NCI-H1417 (cell line): ENCODE results near the gene ANKRD60.

ENCODE experiments used
- DNase-seq, 3 experiments: peaks; one replicate each; lab custom pipeline; 2025; lab: John Stamatoyannopoulos, UW

Gene ANKRD60

DNA sequence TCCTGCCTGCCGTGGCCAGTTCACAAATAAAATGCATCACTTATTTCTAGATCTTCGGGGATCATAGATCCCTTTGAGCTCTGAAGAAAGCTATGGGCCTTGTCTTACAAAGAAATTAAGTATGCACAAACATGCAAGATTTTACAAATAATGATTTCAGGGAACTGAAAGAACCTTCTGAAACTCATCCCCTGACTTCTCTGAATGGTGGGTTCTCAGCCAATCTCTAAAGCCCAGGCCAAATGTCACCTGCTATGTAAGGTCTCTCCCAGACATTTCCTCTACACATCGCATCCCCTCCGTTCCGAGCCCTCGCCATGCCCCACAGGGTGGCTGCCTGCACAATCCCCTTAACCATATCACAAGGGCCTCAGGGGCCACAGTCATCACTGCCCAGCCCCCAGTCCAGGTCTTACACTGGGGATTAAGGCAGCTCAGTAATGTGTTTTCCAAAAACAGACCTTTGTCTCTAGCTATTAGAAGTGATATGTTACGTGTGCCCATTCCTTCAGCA lies 16.1 kb upstream of the ANKRD60 start:
- DNase-seq = no peak

DNA sequence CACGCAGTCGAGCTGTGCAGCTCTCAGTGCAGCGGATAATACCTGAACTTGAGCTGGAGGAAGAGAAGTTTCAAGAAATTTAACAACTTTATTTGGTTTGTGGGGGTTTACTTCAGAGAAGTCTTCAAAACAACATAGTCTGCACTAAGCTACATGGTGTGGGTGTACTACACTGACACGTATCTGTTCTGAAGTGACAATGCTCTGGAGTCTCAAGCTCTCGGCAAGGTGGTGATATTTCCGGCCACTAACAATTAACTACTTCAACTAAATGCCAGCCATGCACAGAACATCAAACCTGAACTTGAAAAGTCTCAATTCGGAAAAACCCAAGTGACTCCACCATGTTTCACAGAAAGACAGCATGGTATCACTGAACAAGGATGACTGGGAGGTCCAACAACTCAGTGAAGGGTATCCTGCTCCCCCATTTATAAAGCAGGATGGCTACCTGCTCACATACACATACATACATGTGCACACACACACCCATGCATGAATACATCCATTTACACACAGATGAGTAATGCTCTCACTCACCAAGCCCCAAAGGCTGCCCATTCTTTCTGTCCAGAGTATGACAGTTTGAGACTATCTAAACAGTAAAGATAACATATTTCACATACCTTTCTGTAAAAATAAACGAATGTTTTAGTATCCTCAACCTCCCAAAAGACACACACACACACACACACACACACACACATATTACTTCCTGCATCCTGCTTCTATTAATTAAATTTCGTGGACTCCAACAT lies 15.4 kb upstream of the ANKRD60 start:
- DNase-seq = no peak

DNA sequence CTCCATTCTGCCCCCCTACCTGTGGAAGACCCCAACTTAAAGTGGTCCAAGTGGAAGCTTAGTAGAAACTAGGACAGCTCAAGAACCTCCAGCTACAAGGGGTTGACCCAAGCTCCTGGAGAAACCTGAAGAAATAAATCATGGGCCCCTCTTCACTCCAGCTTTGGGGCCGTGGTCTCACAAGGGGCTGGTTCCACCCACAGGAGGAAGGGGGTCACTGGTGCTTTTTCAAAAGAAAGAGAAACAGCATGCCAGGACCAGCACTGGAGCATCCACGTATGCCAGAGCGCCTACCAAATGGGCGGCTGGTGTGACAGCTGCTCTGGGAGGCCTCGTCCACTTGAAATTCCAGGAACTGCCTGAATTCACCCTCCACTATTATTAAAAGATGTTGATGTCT lies 14.4 kb upstream of the ANKRD60 start:
- no peak for DNase-seq

DNA sequence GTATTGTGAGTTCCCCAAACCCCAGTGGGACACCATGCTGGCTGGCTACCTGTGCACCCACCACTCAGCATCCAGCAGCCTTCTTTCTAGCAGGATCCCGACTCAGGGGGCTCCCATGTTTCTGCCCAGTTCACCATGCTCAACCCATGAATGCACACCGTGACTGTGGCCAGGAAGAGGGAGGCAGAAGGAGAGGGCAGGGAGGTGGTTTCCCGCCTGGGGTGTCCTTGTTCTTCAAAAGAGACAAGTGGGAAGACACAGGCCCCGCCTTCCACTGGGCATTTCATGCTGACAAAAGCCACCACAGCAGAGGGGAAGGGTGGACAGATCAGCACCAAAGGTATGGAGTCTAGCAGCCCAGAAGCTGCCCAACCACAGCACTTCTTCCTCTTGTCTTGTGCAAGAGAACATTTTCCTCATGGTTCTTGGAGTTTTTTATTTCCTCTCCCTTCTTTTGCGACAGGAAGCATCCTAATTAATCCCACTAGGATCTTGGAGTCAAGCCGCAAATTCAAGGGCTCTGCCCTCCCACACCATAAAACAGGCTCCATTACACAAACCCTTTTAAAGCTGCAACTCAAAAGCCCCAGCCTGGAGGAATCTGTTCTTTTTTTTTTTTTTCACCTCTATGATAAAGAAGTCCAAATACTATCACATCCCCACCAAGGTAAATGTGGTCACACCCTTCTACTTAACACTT lies 13.5 kb upstream of the ANKRD60 start:
- no peak for DNase-seq

DNA sequence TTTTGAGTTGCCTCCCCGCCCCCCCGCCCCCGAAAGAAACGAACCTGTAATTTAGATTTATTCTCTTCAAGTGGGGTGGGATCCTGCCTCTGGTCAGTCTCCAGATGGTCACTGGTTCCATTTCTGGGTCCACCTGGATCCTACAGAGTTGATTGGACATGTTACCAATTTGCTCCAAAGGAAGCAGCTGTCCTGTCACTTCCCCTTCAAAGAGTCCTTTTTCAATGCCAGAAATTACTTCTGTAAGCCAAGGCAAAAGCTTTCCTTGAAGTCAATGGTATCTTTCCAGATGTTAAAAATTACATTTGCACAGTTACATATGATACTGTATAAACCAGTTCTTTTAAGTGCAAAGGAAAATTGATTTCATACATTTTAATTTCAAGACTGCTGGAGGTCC lies 12.0 kb upstream of the ANKRD60 start:
- DNase-seq = no peak

DNA sequence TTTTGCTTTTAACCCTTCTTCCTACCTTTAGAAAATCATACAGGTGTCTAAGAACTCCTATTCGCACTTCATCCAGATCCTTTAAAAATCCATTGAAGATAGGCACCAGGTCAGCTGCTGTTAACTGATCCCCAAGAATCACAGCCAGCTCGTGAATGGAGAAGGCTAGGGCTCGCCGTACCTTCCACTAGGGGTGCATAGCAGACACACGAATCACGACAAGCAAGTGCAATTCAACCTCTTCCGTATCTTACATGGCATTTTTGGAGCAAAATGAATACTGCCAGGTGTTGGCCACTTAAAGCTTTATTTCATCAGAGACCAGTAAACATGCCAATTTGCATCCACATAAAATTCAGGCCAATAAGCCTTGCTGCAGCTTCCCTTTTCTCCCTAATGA lies 10.8 kb upstream of the ANKRD60 start:
- no peak for DNase-seq

DNA sequence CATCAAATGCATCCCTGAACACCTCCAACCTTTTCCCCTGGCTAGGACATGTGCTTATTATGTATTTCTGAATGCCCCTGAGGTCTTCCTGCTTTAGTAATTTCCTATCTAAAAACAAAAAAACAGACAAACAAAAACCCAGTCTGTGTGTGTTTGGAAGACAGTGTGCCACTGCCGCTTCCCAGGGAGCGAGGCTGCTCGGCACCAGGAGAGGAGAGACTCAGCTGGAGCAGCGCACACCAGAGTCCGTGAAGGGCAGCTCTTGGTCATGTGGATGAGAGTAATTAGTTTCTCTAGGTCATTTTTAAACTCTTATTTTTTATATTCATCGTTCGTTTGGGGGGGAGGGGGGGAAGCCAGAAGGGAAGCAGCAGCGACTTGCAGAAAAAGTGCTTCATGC lies 10.0 kb upstream of the ANKRD60 start:
- no peak for DNase-seq

DNA sequence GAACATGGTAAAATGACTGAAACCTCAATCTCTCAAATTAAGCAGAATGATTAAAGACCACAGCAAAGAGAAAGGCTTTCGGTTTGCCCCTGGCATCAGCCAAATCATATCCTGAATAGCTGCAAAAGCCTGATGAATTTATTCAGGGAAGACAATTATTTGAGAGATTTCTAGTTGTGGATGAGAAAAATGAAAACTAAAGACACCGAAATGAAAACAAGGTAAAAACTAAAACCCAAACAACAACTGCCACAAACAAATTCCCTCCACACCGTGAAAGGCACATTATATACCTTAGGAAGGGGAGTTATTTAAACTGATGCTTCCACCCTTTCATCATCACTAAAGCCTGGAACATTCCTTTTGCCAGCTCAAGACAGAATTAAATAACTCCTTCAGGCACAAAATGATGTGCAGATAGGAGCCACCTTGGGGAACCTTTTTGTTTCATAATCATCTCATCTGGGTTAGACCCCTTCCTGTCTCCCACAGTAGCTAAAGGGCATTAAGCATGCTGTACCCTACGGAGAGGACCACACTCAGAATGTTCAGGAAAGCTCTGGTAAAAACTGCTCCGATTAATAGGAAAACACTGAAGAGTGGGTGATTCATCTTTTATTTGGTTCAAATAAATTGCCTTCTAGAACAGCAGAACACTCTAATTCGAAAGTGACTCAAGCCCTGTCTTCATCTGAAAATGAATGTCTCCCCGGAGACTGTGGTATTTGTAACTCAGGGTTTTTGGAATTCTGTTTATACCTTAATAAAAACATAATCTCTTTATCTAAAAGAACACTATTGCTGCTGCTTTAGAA lies 9.1 kb upstream of the ANKRD60 start:
- DNase-seq = no peak

DNA sequence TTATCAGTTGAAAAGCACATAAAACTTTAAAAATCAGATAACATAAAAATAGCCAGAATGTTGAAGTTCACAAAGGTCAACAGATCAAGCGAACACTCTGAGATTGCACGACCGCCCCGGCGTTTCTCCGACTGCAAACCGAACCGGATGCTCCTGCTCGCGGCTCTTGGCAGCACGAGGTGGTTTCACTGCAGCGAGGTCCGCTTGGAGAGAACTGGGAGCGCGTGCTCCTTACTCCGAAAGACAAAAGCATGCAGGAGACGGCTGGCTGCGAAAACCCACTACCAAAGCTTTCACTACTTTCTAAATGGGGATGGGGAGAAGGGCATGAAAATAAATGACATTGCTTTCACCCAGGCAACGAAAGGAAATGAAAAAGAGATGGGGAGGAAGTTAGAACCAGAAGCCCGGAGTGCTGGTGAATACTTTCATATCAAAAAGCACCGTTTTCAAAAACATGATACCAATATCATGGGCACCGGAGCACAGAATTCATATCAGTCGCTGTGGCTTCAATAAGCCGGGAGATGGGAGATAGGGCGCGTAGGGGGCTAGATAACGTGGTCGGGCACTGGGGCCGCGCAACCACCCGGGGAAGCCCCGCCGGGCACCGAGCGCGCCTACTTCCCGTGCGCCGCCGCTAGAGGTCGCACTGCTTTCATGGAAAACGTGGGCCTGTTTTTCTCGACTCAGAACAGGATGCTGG lies 8.3 kb upstream of the ANKRD60 start:
- peak; percentile 72 to 83 (median 73) for DNase-seq

DNA sequence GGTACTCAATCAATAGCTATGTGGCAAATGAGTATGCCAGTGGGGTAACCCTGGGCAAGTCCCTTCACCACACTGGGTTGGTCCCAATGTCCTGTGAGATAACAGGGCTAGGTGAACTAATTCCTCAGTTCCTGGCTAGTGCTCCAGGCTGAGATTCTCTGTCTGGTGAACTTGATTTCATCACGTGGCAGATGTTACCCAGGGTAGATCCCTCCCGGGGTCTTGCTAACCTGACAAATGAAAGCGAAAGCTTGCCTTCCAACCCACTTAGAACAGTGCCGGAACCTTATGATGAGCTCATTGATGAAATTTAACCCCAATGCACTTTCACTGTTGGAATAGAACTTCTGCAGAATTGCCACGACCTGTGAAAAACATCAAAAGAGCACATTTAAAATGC lies 6.6 kb upstream of the ANKRD60 start:
- no peak for DNase-seq

DNA sequence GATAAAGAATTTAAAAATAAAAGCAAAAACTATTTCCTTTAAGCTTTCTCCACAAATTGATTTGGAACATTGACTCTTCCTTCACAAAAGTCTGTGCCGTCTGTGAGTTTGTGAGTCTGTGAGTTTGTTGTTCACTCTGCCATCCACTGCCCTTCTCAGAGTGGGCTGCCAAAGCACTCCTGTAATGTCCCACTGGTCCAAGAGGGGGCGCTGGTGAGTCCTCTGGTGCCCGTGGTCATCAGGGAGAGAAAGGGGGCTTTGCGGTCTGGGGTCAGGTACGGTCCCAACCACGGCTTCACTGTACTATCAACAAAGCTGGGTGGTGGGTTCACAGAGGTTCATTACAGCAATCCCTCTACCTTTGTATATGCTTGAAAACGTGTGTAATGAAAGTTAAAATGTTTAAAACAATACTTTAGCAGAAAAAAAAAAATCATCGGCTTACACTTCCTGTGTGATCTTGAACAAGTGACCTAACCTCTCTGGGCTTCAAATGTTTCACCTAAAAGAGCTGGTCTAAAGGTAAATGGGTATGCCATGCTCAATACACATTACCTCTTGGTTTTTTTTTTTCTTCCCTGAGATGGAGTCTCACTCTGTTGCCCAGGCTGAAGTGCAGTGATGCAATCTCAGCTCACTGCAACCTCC lies 5.6 kb upstream of the ANKRD60 start:
- DNase-seq = peak in 1 of 3 experiments; percentile 11

DNA sequence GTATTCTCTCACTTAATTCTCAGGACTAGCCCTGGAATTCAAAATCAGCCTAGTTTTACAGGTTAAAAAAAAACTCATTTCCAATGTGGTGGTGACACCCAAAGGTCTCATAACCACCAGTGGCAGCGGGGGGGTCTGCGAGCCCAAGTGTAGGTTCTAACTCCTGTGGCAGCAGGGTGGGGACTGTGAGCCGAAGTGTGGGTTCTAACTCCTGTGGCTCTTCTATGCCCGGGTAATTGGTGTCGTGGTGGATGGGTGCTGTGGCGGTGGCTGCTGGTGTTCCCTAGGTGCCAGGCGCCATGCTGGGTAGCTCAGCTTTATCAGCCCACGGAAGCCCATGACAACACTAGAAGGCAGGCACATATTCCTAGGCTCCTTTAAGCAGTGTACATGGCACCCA lies 4.9 kb upstream of the ANKRD60 start:
- no peak for DNase-seq

DNA sequence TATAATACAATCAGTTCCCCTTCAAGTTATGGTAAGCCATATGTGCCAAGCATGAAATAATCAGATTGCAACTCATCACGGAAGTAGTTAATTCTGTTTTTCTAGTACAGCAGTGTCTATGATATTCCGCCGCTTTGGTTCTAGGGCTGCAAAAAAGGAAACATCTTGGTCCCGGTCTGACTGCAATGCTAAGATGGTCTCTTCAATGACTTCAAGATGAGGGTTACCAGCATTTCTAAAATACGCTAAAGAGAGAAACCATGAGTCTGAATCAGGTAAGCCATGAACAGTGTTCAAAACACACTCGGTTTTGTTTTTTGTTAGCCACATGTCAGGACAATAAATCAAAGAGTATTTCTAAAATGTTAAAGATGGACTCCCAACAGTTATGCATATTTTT lies 3.2 kb upstream of the ANKRD60 start:
- DNase-seq = peak; percentile 46 to 75 (median 49)

DNA sequence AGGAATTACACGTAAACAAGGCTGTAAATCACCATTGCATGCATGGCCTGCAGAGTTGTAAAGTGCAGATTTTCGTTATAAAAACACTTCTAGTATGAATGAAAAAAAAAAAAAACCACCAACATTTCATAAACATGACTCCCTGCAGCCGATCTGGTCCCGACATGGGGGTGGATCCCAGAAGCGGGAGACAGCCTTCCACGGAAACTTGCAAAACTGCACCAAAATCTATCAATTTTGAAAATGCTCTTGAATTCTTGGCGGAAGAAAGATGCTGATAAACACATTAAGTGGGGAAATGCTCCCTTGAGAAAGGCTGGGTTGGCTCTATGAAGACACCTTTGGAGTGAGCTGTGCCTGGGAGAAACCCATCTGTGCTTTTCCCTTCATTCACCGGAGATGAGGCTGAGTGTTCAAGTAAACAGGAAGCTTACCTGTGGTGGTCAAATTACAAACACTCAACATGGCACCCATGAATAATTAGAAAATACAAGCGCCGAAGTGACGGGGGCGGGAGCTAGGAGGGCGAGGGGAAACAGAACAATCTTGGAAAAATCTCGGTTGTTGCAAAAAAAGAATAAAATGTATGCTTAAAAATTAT lies 845 bp upstream of the ANKRD60 start:
- peak in 2 of 3 experiments; percentile 65 to 88 for DNase-seq

DNA sequence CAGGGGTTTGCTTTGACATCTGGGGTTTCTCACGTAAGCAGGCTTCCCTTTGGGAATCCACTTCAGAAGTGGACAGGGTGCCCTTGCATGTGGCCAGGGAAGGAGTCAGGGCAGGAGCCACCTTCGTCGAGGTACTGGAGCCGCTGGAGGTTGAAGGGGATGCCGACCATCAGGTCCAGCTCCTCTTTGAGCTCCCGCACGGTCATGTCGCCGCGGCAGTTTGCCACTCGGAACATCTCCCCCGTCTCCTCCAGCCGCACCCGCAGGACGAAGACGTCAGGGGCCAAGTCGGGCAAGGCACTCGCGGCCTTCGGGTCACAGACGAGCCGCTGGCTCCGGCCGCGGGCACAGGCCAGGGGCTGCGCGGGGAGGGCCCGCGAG lies 360 bp downstream of the ANKRD60 start:
- DNase-seq = peak in 1 of 3 experiments; percentile 27

DNA sequence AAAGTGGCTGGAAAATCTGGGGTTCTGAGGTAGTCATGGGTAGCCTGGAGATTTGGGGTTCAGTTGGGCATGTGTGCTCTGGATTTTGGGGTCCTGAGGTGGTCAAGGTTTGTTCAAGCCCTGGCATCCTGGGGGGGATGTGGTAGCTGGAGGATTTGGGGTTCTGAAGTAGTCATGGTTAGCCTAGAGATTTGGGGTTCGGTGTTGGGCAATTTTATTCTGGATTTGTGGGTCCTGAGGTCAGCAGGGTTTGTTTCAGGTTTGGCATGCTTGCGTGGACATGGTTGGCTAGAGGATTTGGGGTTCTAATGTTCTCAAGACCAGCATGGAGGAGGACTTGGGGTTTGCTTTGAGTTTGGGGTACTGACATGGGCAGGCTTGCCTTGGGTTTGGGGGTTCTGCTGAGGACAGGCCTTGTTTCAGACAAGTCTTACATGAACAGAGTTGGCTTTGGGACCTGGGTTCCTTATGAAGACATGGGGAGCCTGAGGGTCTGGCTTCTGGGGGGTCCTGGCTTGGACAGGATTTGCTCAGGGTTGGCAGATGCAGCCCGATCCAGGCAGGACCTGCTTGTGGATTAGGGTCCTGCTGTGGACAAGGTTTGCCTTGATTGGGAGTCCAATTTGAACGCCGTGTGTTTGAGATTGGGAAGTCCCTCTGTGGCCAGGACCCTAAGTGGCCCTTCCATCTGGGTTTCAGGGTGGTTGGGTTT lies 906 bp downstream of the ANKRD60 start:
- DNase-seq = no peak

DNA sequence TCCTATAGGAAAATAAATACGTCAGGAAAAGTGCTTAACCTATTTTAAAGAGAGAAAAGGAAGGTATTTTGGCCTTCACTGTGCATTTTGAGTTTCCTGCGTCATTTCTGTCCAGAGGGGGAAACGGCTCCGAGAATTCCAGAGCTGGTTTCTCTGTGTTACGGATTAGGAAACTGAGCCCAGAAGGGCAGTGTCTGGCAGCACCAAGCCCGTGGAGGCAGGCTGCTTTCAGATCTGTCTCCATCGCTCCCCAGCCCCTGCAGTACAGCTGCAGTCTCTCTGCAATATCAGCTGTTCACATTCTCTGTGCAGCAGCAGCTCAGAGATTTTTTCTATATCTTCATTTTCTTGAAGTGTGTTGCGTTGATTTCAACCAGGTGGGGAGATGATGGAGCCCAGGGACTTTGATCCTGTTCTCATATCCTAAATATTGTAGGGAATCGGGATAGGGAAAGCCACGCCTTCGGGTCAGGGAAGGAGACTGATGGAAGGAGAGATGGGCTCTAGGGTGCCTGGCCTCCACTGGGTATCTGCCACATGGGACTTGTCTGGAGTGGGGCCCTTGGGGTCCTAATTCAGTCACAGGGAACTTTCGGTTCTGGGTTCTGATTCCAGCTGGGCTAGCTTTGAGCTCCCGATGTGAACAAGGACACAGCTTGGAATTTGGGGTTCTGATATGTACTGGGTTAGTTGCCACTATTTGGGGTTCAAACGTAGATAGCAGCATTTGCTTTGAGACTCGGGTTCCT lies 2.8 kb downstream of the ANKRD60 start:
- peak in 1 of 3 experiments; percentile 45 for DNase-seq

DNA sequence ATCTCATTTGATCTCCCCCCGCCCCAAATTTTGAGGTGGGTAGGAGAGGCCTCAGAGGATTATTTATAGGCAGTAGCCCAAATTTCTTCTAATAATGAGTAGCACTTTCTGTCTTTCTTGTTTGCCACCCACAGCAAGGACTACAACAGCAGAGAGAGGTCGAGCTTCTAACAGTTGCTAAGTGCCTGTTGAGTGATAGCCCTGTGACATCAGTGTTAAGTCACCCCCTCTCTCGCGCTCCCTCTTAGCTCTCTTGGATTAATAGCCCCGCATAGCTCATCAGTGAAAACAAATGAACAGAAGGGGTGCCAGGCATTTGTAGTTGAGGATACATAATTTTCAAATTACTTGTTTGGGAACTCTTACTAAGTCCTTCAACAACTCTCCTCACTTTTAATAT lies 3.5 kb downstream of the ANKRD60 start:
- DNase-seq = peak in 2 of 3 experiments; percentile 77 to 84

DNA sequence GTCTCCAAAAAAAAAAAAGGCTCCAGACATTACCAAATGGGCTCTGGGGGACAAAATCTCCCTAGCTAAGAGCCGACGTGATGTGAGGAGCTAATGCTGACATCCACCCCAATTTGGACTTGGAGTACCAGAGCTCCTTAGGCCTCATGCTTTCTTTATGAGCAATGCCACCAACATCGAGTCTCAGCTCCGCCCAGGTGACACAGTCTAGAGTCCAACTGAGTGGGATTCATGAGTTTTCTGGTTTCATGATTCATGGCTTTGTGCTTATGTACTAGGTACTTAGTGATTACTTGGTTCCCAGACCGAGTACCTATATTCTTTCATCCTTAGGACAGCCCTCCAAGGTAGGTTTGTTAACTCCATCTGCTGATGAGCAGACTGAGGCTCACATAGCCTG lies 4.4 kb downstream of the ANKRD60 start:
- DNase-seq = peak in 1 of 3 experiments; percentile 47
